EL (cell line): ENCODE measurements around the gene CIZ1.

Experiments
- DNase-seq: peaks from one replicate; pipeline ENCODE4 v3.0.0-alpha.2; 2016

Gene CIZ1

DNA sequence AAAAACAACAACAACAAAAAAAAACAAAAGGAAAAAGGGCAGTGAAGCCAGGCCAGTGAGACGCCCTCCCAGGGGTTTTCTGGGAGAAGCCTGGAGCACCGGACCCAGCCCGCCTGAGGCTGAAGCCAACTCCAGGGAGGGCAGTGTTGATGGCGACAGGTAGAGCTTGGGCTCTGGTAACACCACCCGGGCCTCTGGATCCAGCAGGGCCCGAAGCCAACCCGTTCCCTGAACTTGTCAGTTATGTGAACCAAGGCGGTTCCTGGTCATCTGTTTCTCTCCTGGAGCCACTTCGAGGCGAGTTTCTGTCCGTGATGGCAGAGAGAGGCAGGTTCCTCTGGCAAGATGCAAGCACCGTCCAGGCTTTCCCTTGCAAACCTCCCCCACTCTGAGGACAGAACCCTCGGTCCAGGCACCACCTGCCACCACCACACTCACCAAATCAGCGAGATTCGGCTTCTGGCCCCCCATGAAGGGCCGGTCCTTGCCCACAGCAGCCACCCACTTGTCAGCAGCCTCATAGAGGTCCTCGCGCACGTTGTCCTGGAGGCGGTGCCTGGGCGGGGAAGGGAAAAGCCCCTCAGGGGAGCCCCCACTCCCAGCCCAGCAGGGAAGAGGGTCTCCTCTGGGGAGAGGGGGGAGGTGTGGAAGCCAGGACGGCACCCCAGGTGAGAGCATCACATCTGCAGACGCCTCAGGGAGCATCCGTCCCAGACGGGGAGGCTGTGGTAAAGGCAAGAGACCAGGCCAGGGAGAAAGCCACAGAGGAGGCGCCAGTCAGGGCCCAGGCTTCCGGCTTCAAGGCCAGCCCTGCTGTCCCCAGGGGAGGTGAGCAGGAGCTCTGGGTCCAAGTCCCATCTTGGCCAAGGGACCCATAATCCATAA is 69.2 kb downstream of the CIZ1 start:
- no peak for DNase-seq

DNA sequence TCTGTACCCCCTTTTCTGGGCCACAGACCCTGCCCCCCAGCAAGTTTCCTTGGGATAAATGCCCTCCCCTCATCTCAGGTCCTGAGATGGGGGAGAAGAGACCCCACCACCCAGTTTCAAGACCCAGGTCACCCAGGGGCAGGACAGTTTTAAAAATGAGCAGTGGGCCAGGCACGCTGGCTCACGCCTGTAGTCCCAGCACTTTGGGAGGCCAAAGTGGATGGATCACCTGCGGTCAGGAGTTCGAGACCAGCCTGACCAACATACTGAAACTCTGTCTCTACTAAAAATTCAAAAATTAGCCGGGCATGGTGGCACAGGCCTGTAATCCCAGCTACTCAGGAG is 69.9 kb downstream of the CIZ1 start:
- no peak for DNase-seq

DNA sequence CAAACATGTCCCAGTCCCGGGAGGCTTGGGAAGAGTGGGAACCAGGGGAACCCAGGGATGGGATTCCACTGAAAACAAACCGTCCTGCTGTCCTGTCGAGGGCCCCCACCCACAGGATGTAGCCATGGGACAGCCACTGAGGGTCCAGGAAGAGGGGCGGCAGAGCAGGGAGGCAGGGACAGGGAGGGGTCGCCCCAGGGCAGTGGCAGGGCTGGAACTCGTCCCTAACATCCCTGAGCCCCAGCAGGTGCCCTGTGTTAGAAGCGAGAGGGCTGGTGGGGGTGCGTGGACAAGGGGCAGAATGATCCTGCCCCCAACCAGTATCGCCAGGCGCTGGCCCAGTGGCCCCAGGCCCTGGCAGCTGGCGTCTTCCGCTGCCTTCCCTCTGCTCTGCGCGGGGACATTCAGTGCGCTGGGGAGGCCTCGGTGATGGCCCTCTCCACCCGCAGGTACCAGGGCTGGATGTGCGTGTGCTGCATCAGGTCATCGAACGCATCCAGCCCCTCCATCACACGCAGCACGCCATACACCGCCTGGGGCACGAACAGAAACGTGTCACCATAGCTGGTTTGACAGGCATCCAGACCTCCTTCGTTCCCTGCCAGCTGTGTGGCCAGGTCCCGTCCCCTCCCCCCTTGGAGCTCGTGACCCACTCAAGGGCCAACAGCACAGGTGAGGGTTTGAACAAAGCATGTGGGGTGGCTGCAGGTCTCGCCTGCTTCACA is 70.5 kb downstream of the CIZ1 start:
- DNase-seq: no peak

DNA sequence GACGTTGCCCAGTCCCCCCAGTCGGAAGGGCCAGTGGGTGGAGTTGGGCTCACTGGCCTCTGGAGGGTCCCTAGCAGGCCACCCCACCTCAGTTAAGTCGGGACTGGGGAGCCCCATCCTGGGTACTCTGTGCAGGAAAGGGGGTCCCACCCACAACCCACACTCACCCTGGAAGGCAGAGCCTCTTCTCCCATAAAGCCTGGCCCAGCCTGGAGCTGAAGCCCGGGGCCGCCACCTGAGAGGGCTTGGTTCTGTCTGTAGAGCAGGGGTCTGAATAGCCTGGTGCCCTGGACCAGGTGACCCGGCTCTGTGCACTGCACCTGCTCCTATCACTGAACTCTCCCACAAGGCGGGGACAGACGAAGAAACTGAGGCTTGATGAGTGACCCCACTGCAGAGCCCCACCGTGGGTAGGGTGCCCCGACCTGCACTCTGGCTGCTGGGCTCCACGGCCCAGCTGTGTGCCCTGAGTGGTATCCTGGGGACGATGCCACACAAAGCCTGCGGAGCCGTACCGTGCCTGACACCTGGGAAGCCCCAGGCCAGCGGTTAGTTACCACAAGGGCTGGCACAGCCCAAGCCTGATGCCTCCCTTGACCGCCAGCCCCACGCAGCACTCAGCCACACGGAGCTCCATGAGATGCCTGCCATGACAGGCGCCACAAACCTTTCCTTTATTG is 71.2 kb downstream of the CIZ1 start:
- DNase-seq: no peak

DNA sequence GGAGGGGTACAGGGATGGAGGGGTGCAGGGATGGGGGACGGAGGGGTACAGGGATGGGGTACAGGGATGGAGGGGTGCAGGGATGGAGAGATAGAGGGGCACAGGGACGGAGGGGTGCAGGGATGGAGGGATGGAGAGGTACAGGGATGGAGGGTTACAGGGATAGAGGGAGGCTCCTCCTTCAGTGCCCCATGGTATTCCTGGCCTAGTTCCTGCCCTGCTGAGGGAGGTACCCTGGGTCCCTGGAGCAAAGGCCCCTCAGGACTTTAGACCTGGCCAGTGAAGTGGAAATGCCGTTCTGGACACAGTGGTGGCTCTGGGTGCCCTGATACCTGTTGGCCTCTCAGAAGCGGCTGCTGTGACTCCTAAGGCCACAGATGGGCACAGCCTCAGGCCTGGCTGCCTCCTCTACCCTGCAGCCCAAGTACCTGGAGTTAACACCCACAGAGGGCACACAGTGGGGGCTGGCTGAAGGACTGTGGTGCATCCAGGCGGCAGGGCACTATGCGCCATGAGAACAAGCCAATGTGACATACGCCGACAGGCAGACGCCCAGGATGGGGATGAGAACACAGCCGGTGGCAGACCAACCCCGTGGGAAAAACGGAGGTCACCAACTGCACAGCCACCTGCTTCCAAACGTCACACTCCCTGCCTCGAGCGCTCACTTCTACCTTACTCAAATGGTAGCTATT is 72.3 kb downstream of the CIZ1 start:
- DNase-seq: no peak

DNA sequence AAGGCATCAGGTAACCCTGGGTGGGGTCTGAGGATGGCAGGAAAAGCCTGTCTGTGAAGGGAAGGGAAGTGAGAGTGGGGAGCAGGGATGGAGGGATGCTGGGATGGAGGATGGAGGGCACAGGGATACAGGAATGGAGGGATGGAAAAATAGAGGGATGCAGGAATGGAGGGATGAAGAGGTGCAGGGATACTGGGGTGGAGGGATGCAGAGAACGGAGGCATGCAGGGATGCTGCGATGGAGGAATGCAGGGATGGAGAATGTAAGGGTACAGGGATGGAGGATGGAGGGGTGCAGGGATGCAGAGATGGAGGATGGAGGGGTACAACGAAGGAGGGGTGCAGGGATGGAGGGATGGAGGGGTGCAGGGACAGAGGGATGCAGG is 72.9 kb downstream of the CIZ1 start:
- no peak for DNase-seq

DNA sequence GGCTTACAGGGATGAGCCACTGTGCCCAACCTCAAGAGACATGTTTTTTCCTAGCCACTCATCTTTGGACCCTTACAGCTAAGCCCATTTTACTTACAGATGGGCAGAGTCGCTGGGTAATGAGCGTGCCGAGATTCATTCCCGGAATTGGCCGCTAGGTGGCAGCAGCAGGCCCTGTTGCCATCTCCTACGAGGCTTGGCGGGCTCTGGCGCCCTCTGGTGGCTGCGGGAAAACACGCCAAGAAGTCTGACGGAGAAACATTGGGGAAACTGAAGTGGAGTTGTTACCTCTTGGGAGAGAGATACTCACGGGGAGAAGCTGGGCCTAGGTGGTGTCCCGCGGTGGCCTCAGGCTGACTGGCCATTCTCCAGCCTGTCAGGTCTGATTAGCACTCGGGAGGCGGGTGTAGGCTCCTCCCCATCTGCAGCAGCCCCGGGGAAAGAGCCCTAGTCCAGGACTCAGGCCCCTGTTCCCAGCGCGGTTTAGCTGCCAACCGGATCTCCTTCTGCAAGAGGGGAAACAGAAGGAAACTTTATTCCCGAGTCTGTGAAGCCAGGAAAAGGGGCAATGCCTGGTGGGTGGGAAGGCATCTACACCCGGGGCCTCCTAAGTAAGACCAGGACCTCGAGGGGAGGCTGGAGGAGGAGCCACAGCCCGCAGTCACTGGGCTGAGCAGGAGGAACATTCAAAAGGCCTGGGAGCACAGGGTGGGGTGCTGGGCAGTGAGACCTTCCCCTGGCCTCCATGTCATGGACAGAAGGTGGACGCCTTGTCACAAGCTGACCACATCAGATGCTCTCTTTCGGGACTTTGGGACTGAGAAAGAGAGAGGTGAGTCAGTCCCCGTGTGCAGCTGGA is 73.5 kb downstream of the CIZ1 start:
- peak; percentile 85 for DNase-seq

DNA sequence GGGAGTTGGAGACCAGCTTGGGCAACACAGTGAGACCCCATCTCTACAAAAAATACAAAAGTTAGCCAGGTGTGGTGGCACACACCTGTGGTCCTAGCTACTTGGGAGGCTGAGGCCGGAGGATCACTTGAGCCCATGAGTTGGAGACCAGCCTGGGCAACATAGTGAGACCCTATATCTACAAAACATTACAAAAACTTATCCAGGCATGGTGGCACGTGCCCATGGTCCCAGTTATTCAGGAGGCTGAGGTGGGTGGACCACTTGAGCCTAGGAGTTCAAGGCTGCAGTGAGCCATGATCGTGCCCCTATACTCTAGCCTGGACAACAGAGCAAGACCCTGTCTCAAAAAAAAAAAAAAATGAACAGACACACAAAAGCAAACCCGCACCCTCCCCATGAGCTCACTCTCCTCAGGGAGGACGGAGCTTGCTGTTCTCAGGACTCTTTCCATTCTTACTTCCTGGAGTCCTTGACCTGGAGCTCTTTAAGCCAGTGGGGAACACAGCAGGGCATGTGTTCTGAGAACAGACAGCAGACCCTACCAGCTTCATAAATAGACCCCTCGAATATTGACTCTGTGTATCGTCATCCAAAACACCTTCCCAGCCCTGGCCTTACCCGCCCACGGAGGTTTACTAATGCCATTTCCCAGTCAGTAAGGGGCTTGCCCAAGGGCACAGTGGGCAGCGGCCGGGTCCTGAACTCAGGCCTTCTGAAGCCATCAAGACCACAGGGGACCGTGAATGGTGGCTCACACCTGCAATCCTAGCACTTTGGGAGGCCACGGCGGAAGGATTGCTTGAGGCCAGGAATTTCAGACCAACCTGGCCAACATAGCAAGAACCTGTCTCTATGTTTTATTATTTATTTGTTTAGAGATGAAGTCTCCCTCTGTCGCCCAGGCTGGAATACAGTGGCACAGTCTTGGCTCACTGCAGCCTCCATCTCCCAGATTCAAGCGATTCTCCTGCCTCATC is 75.0 kb downstream of the CIZ1 start:
- no peak for DNase-seq
